SHP77 (cell line): ENCODE measurements around the gene EEF1AKMT2.
"Not testable (repeated sequence)": the region's sequence is repeated elsewhere in the genome, so short reads cannot be mapped to it uniquely, and the experiment has no call there.

ENCODE experiments used
- DNase-seq, 2 experiments: peaks; one replicate each; lab custom pipeline; 2025; lab: John Stamatoyannopoulos, UW

EEF1AKMT2 gene

DNA sequence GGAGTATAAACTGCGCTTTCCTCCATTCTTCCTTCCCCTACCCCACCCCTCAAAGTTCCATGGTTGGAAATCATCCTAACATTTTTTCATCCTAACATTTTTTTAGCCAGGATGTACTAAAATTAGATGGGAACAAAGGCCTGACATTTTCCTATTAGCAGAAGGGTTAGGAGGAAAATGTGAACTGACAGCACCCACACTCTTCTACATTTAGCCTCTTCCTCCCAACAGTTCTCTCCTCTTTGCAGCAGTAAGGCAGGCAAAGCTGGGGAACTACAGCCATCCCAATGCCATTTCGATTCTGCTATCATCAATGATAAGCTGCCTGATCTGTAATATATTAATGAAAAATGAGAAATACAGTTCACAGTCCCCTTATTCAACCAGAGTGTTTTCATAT lies 36.1 kb downstream of the EEF1AKMT2 start:
- DNase-seq, result no peak

DNA sequence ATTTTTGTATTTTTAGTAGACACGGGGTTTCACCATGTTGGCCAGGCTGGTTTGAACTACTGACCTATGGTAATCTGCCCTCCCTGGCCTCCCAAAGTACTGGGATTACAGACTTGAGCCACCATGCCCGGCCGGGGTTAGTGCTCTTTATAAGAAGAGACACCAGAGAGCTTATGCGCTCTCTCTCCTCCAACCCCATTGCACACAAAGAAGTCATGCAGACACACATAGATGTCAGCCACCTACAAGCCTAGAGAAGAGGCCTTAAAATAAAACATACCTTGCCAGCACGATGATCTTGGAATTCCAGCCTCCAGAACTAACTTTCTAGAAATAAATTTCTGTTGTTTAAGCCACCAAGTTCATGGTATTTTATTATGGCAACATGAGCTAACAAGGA lies 37.5 kb downstream of the EEF1AKMT2 start:
- DNase-seq, result no peak

DNA sequence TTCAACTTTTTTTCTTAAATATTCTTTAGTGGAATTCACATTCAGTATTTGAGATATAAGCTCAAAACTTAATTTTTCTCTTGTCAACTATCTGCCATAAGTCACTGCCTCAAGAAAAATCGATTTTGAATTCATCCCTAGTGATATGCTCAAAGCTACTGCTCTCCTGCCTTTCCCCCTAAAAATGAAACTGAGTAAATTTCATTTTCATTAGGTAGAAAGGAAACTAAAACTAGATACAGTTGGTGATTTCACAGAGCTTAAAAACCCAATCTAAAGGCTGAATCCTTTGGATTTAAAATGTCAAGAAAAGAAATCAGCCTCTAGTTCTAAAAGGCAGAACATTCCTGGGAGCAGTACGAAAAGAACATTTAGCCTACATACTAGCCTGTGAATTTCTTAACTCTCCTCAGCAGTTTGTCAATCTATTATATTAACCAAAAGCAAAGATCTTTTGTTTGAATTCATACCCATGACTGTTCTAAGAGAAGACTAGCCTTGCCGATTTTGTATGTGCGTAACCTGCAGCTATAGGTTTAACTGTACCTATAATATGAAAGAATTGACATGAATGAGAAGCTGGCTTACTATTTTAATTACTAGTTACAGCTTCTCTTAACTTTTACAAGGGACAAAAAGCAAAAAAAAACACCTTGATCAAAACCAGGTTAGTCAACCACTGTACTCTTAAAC lies 42.6 kb downstream of the EEF1AKMT2 start:
- DNase-seq, result no peak

DNA sequence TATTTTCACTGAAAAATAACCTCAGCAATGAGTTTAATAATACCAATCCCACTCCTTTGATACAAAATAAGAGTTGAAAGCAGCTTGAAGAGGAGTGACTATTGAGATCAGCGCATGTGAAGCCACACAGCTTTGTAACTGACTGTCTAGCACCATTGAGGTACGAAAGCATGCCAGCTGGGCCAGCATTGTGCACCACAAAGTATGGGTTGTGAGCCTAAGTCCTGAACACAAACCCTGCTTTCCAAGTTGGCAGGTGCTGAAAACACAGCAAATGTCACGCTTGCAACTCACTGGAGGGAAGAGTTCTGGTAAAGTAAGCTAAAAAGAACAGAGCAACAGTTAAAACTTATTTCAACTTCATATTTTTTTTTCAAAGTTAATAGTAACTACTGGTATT lies 43.5 kb downstream of the EEF1AKMT2 start:
- no peak for DNase-seq

DNA sequence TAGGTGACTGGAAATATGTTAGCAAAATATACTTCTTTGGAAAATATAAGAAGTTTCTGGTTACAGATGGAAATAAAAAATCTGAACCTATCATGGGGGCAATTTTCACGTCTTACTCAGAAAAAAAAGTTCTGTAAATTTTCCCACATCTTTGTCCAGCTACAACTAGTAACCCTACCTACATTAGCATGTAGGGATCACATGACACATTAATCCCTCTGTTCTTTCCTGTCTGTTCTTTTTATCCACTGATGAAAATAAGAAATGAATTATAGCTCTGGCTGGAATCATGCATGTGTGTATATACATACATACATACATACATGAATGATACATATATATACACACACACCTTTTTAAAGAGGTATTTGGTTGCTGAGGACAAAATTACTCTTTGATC lies 43.9 kb downstream of the EEF1AKMT2 start:
- no peak for DNase-seq

DNA sequence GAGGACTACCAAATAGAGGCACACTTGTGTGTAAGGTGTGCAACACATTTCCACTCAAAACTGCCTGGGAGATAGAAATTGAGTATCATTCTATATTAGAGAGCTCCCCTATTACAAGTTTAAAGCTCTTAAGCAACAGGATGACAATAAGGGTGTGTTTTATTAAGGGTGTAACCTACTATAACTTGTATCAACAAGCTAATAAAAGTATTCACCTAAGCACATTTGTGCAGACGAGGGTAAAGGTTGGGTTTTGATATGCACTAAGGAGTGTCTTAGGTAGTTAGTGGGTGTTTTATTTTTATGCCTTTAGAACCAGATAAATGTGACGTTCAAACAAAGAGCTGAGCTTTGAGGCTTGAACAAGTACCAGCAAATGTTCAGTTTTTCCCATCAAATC lies 44.7 kb downstream of the EEF1AKMT2 start:
- DNase-seq, result no peak

DNA sequence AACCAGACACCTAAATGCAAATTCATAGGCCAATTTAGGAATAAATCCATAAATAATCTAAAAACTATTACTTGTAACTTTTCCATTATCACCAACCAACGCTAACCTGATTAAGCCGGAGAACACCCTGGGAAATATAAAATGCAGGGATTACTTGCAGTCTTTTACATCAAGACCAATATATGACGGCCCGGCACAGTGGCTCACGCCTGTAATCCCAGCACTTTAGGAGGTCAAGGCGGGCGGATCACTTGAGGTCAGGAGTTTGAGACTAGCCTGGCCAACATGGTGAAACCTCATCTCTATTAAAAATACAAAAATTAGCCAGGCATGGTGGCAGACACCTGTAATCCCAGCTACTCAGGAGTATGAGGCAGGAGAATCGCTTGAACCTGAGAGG lies 45.2 kb downstream of the EEF1AKMT2 start:
- DNase-seq, result not testable (repeated sequence)

DNA sequence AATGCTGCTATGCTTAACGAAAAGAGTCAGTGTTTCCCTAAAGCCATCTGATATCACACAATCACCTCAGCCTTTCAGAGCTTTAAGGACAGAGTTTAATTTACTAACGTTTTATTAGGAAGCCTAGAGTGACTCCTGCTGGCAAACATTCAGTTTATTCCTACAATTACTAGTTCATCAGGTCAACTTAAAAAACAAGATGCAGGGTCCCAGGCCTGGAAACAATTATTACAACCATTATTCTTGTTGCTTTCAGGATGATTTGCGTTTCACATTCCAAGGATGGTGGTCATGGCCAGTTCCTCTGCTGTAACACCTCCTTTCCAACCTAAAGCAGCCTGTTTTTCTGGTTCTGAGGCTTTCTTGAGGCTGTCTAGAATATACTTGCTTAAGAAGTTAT lies 46.0 kb downstream of the EEF1AKMT2 start:
- DNase-seq, result peak; percentile 2 to 11

DNA sequence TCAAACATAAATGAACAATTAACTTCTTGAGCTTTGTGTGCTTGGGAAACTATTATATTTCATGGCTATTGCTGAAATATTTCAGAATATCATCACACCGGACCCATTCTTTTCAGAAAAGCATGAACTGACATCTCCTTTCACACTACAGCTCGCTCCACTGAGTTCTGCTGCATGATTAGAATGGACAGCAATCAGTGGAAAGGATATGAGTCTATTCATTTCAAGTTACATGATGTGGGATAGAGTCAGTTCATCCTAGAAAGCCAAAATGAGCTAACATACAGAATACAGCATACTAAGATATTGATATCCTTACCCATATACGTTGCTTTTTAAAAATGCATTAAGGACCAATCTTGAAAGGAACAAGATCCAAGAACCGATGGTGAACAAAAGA lies 46.4 kb downstream of the EEF1AKMT2 start:
- no peak for DNase-seq

DNA sequence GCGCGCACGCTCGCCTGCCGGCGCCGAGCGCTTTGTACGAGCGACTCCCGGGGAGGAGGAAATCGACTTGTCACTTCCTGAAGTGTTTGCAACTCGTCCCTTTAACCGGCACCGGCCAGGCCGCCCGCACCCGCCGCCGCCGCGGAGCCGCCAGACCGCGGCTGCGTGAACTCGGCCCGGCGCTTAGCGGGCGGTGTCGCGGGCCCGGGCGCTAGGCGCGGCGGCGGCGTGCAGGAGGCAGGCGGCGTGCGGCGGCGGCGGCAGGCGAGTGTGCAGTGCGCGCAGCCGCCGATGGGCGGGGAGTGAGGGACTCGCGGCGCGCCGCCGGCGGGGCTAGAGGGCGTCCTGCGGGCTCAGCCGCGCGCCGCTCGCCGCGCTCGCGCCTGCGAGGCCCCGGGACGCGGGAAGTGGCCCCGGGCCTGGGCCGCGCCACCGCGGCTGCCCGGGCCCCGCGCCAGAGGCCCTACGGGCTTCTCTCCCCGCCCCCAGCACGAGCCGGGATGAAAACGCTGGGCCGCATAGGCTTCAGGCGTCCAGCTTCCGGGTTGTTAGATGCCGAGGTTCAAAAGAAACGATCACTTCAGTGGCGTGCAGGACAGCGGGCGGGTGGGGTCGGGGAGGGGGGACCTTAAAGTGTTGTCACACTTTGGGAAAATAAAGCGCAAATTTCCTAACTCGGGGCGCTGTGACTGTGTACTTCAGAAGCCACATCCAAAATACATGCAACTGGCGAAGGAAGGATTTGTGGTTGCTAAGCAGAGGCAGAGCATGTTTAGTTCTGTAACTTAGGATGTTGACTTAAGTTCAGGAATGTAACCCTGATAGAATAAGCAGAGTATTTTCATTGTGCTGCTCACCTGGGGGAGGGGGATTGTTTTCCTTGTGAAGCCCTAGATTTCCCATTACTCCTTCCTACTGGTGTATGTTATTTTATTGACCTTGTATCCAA lies 47.3 kb downstream of the EEF1AKMT2 start, which contains the start of gene FAM53B:
FAM53B (minus strand) TSS at position 277 of the 949 bp plus-strand sequence. CDS start 37,665 bp downstream, outside the sequence.
- DNase-seq, result peak; percentile 77 to 87

DNA sequence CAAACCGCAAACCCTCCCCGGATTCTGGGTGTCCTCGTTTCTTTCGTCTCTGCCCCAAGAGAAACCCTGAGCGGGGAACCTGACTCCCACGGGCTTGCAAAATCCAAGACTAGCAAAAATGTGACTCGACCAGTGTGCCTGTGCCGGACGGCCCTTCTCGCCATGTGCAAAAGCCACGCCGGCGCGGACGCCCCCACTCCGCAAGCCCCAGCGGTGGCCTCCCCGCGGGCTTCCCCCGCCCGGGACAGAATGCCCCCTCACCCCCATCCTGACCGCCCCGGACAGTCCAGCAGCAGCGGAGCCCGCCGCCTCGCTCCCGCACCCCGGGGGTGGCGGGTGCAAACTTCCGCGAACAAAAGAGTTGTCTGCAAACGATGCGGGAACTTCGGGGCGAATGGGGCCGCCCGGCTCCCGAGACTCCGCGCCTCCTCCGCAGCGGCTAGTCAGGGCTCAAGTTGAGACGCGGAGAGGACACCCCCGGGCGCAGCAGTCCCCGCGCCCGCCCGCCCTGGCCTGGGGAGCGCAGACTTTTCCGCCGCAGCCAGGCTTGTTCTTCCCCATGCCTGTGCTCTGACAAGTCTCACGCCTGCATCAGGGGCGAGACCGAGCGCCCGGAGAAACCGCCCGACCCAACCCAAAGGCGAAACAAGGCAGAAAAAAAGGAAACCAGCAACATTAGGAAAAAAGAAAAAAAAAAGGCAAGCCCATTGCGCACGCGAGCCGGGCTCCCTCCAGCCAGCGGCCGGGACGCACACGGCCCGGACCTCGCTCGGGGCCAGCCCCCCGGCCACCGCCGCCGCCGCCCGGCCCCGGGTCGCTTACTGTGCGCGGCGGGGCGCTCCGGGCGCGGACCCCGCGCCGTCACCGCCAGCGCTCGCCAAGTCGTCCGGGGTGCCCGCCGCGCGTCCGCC lies 48.2 kb downstream of the EEF1AKMT2 start:
- DNase-seq, result peak; percentile 26 to 39

DNA sequence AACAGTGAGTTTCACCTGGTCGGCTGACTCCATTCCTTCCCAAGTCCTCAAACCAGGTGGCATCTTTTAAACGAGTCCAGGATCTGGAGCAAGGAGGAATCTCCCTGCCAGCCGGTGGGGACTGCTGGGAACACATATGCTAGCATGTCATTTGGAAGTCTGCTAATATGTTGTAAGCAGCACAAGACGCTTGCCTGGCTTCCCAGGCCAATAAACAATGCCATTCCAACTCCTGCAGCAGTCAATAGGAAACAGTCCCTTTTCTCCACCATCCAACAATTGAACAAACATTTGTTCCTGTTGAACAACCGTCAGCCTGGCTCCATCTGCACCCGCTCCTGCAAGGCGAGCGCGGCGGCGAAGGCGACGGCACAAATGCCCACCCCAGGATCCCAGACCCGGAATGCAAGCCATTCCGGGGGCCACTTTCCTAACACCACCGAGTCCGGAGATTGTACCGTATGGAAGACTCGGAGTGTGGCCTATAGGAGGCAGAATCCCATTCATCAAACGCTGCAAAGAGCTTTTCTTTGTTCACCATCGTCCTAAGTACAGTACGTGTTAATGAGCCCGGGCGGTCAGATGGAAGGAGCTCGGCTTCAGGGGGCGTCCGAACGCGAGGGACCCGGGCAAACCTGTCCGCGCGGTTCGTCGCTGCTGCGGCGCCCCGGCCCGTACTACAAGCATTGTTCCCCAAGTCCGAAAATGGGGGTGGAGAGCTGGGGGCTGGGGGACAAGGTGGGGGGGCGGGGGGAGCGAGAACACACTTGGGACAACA lies 49.1 kb downstream of the EEF1AKMT2 start:
- DNase-seq, result peak; percentile 18 to 50

DNA sequence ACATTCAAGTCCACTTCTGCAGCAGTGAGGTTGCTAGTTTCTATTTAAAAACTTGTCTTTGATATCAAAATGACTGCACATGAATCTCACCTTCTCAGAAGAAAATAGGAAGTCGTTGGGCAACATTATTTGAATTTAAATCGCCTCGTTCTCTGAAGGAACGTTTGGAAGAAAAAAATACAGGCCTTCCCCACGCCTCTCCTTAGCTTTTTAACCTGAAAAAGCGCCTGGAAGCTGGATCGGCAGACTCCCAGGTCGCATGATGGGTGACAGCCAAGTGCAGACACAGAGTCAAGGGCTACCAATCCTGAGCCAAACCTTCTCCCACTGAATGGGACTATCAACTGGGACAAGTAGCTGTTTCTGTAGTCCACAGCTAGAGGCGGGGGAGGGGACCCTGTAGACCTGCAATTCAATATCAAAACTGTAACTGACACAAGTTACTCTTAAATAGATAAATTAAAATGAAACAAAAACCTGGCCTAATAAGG lies 49.7 kb downstream of the EEF1AKMT2 start:
- DNase-seq, result peak; percentile 27

DNA sequence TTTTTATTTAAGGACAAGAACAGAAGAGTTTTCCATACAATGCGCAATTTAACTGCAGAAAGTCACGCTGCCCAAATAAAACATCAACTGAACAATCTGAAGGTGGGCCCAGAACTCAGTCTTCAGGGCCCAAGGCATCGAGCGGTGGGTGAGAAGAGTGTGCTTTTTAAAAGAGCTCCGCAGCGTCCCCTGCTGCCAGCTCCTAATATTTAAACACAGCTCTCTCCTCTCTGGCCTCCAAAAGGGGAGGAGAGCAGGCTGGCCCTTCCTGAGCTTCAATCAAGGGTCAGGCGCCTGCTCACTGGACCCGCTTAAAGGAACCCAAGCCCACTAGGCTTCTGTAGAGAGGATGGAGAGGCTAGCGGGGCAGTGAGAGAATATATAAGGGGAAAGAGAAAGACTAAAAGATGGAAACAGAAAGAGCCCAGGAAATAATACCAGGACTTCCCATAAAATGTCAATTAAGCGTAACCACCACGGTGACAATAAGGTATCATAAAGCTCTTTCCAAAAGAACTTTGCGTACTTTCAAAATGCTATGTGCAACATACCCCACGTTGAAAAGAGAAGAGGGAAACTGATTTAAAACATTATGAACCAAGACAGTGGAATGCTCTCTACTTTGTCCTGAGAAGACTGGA lies 50.3 kb downstream of the EEF1AKMT2 start:
- peak; percentile 71 to 74 for DNase-seq

DNA sequence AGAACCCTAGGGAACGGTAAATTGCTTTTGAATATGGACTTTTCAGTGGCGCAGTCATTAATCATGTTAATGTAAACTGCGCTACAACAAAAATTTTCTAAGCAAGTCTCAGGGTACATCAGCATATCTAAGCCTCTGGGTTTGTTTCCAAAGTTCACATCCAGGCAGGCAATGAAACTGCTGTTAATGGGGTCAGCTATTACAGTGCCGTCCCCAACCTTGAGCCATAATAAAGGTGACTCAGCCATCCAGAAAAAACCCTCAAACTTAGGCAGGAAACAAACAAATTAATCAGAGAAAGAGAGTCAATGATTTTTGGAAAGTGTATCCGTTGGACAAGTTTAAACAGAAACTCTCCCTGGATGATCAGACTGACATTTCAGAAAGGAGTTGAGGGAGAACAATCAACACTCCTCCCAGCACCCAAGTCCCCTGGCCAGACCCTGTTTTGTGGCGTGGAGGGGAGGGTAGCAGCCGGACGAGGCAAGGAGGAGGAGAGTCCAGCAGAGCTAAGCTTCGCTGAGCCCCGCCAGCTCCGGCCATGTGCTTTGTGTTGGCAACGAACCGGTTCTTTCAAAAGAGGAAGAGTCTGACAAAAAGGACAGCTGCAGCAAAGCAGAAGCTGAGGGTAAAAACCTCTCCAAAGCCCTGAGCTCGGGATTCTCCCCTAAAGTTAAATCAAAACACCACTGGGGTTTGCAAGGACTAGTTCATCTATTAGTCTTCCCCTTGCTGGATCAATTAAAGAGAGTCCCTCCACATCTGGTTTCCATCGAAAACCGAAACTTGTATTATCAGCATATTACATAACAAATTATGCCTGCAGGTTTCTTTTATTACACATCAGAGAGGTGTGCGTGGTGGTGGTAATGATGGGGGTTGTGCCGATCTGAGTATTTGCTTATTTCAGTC lies 51.1 kb downstream of the EEF1AKMT2 start:
- no peak for DNase-seq

DNA sequence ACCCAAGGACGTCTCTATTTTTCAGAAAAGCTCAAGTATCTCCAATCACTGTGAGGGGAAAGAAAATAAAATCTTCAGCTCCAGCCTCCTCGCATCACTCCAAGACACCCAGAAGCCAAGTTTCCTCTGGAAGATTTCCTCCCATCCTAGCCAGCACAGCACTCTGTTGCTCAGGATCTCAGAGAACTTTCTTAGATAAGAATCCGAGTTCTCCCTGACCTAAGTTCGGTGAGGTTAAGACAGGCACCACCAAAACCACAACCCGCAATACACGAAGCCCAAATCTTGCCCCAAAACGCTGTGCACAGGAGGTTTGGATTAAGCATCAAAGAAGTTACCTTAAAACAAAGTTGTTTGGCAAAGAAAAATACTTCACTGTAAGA lies 51.7 kb downstream of the EEF1AKMT2 start:
- DNase-seq, result no peak

DNA sequence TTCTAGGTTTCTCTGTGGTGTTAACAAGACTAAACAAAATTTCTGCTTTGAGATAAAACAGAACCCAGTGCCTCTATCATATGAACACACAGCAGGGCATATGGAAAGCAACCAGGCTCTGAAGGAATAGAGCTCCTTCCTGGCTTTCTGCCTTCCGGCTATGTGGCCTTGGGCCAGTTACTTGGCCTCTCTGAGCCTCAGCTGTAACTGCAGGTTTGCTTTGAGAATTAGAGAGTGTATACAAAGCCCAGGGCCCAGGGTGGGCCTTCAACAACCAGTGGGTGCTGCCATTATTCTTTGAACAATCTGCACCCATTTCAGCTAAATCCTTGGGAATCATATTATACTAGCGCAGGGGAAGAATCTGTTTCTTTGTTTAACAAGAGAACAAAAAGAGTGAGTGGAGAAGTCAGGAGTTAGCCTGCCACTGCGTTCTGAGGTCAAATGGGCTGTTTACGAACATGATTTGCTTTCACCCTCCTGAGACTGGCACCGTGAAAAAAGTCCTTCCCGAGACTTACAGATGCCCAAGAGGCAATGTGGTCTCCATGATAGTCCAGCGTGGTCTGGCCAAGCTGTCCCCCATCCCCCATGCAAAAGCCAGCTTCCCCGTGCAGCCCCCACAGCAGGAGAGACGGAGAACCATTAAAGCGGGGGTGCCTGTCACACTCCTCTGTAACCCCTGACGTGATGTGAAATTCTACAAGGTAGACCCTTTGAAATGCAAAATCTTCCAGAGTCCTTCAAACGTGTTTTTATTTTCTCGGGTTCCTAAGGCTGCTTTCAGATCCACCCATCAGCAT lies 52.4 kb downstream of the EEF1AKMT2 start:
- no peak for DNase-seq

DNA sequence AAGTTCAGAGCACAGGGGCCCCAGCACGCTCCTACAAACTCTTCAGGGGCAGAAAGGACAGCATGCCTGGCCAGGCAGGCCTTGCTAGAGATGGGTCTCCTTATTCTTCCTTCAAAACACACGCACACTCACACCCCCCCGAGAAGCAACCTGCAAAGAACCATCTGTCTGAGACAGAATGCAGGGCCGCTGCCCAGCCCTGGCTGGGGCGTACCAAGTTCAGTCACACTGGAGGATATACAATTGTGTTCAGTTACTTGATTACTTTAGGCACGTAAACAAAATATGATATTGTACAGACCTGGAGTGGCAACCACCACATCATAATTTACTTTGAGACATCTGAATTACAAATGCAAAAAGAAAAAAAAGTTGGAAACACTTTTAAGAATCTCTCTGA lies 53.2 kb downstream of the EEF1AKMT2 start:
- no peak for DNase-seq

DNA sequence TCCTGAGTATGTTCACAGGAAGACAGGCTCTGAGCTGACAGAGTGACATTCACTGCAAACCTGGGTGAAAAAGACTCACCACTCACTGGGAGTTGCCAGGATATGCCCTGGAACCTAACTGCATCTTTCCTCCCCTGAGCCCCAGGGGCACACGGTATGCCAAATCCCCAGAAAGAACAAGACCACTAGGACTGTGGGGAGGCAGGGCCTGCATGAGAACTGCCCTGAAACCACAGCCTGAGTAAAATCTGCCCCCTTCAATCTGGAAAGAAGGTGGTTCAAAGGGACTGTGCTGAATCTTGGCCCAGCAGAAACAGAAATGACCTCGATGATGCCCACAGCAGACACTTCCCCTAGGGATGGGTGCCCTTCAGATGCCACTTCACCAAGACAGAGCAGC lies 54.0 kb downstream of the EEF1AKMT2 start:
- no peak for DNase-seq
